NCI-H128 (cell line): ENCODE data around the gene NOTCH2NLA.
"Not testable (repeated sequence)": the region's sequence is repeated elsewhere in the genome, so short reads cannot be mapped to it uniquely, and the experiment has no call there.

Experiments
- DNase-seq: peaks from one replicate; lab custom pipeline; 2025; ENCODE audit not compliant: unreplicated experiment; lab: John Stamatoyannopoulos, UW

The NOTCH2NLA gene

GRCh38 chr1:146228710-146229477, at the start of gene NOTCH2NLA:
TSS of gene NOTCH2NLA (minus strand) at chr1:146229021. CDS start at chr1:146189337, 39,684 bp downstream.
- DNase-seq: not testable (repeated sequence)

- DNase-seq: not testable (repeated sequence)
These were observed 49.5 kb upstream of the NOTCH2NLA start for GRCh38 chr1:146278346-146278745.

DNA sequence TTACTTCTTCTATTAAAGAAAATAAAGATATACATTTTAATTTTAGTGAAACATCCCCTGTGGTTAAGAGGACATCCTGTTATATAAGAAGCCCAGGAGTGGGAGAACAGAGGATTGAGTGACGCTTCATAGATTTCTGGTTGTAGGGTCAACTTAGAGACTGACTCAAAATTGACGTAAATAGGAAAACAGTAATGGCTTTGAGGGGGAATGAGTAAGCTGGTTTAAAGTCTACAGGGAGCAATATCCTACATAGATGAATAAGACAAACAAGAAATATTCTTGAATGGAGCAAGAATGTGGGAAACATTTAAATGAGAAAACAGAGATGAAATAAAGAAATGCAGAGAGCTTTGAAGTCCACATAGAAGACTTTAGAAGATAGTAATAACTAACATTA, 48.3 kb upstream of the NOTCH2NLA start:
- not testable (repeated sequence) for DNase-seq

- not testable (repeated sequence) for DNase-seq
These were observed 45.3 kb upstream of the NOTCH2NLA start for GRCh38 chr1:146274083-146274482.

GRCh38 chr1:146273194-146273593, 44.4 kb upstream of the NOTCH2NLA start:
- DNase-seq: not testable (repeated sequence)

DNA sequence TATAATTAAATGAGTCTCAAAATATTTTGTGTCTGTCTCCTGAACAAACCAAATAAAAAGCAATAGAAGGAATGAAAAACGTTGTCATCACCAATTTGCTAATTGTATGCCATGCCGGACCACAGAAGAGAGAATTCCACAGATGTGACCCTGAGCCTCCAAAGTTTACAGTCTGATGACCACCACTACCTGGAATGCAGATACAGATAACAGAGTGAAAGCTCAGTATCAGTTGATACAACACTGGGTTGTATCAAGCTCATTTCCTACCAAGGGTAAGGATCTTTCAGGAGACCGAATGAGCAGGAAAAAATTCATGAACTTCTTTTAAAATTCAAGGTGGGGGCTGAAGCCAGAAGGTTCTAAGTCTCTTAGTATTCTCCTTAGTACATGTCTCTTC, 43.9 kb upstream of the NOTCH2NLA start:
- not testable (repeated sequence) for DNase-seq

DNA sequence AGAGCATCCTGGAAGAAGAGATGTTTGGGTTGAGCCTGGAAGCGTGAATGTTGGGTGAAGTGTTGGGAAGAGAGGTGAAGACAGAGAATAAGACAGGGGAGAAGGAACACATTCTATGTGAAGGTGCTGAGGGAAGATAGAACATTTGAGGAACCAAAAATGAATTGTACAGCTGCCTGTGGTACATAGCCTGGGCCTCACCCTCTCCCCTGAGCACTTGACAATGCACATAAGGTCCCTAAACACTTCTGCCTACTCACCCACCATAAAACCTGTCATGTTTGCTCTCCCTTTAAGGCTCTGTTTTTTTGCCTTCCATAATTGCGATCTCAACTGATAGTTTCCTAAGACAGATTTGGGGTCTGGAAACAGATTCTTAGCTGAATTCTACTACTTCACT, 43.2 kb upstream of the NOTCH2NLA start:
- not testable (repeated sequence) for DNase-seq

- not testable (repeated sequence) for DNase-seq
These were observed 41.3 kb upstream of the NOTCH2NLA start for GRCh38 chr1:146270129-146270528.

DNA sequence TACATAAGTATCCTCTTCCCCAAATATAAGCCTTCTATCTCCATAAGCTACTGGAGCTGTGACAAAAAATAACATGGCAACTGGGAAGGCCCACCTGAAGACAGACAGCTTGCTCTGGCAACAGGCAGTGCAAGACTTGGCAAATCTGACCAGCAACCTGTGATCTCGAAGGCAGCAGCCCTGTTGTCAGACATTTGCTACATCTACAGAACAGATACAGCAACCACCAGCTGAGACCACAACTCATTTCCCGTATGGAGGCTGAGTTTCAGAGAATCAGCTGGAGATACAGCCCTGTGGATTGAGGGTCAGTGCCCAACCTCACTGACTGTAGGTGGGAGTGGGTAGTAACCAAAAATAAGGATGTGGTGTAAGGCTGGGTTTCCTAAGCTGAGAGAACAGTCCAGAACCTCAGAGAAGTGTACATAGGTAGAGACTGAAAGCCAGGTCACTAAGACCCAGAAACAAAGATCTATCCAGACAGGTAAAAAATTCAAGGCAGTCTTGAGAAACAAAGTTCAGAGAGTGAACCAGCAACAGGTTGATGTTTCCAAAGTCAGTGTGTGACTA, 37.4 kb upstream of the NOTCH2NLA start:
- not testable (repeated sequence) for DNase-seq

GRCh38 chr1:146264761-146265160, 35.9 kb upstream of the NOTCH2NLA start:
- DNase-seq: not testable (repeated sequence)

DNA sequence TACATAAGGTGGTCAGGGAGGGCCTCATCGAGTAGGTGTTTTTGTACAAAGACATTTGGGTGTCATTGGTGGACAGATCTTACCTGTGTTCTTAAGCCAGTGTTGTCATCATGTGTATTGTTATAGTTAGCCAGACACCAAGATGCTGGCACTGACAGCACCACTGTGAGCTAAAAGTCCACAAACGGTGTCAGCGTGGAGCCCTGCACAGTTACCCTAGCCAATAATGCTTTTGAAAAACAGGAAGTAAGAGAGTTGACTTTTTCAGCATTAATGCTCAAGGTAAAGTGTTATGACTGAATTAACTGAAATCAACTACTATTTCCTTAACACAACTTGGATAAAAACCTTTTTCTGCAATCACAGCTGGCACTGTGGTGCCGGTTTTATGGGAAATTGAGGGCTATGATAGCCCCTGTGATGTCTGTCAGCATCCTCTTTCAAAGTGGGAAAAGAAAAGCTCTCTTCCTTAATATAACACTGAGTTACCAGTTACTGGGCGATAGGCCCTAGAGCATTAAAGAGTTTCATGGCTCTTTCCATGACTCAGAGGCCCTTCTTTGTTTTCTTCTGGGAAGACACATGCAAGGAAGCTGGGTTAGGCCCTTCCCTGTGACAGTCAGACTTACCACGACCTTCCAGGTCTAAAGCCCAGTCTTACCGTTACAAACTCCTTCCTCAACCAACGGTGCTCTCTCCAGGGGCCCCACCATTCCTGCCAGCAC, 31.3 kb upstream of the NOTCH2NLA start:
- DNase-seq: not testable (repeated sequence)

- not testable (repeated sequence) for DNase-seq
These were observed 29.3 kb upstream of the NOTCH2NLA start for GRCh38 chr1:146257992-146258552.

- DNase-seq: not testable (repeated sequence)
These were observed 25.9 kb upstream of the NOTCH2NLA start for GRCh38 chr1:146254569-146255197.

DNA sequence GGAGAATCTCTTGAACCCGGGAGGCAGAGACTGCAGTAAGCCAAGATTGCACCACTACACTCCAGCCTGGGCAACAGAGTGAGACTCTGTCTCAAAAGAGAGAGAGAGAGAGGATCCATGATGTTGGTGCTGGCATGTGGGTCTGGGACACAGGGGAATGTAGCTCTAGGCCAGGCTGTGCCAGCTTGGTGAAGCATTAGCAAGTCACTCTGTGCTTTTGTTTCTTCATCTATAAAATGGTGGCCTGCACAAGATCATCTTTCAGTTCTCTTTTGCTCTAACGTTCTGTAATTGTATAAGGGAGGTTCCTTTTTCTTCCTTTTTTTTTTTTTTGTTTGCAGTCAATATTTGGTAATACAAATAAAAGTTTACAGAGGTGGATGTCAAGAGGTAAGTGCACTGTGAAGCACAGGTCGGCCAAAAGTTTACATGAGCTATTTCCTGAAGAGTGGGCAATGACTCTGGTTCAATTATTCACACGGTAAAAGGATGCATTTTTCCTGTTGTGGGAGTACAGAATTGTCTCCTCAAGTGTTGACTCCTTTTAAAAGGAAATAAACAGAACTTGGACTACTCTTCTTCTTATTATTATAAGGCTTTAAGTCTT, 24.5 kb upstream of the NOTCH2NLA start:
- DNase-seq: not testable (repeated sequence)

- DNase-seq: not testable (repeated sequence)
These were observed 22.7 kb upstream of the NOTCH2NLA start for GRCh38 chr1:146251523-146251922.

- not testable (repeated sequence) for DNase-seq
These were observed 19.8 kb upstream of the NOTCH2NLA start for GRCh38 chr1:146248643-146249042.

DNA sequence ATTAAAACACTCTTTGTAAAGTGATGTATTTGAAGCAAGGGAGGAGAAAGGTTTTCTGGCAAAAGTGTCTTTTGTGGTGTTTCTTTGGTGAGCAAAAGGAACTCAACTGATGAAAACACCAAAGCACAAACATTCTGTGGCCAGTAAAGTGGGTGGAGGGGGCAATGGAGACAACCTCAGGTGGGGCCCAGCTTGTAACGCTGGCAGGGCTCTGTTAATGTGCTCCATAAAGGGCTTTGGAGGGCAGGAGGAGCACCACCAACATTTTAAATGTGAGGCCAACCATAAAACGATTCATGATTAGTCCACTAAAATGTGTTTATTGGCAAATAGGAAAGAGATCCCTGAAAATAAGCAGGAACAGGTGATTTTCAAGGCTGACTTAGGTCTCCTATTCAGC, 7.8 kb upstream of the NOTCH2NLA start:
- DNase-seq: not testable (repeated sequence)

DNA sequence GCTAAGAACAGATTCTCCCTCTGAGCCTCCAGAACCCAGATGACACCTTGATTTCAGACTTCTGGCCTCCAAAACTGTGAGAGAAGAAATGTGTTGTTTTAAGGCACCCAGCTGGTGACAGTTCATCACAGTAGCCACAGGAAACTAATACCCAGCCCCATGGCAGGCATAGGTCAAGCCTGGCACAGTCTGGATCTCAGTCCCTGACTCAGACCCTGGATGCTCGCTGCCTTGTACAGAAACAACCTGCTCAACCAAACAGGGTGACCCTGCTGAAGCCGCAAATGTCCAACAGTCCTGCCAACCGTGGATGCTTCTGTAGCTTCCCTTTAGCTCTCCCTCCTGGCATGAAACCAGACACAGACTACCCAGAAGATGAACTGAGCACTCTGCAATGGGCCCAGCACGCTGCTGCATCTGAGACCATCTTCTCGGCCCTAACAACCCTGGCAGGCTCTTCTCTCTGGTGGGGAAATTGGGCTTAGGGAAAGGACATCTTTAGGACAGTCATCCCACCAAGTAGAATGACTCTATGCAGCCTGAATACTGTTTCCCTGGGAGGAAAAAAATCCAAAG, 7.3 kb upstream of the NOTCH2NLA start:
- not testable (repeated sequence) for DNase-seq

GRCh38 chr1:146228144-146228682, 608 bp downstream of the NOTCH2NLA start:
- not testable (repeated sequence) for DNase-seq

- not testable (repeated sequence) for DNase-seq
These were observed 54.3 kb downstream of the NOTCH2NLA start for GRCh38 chr1:146174531-146174930.
